Activated naive CD4-positive, alpha-beta T cell treated with anti-CD3 and anti-CD28 coated beads, Interleukin-2, amount 50 U/mL, for 72 hours (primary cell): ENCODE results near the gene WBP2. TPM values are rescaled to one million over a fixed set of nuclear protein-coding genes. Genes with fewer than 3 reads are reported as not detected.
A peak's percentile ranks its signal among the peaks of the same experiment; 100 is the strongest.

Experiments used
- ATAC-seq, 2 donors: fragments of 150-1000 bp; cut with Tn5 transposase; 2 replicates each; pipeline ENCODE4 v1.10.0; 2021; ENCODE audit warnings: mild to moderate bottlenecking in 2 of 2, moderate library complexity in 2 of 2
- DNase-seq, 2 donors: peaks; one replicate each; pipeline ENCODE4 v3.0.0; 2021 to 2022; ENCODE audit warnings: low spot score in 2 of 2
- H3K27ac Mint-ChIP-seq, 2 donors: one replicate each; pipeline ENCODE4 v1.8.0; 2022; ENCODE audit warnings: mild to moderate bottlenecking in 2 of 2, mixed read lengths in 2 of 2
- H3K36me3 Mint-ChIP-seq, 2 donors: one replicate each; pipeline ENCODE4 v1.8.0; 2022; ENCODE audit warnings: mixed read lengths in 2 of 2
- H3K9me3 Mint-ChIP-seq, 2 donors: one replicate each; pipeline ENCODE4 v1.8.0; 2022; ENCODE audit warnings: mixed read lengths in 2 of 2
- total RNA-seq, 2 donors: library from RNA; stranded (reverse); gene quantifications; one replicate each; pipeline ENCODE4 v1.2.3, GENCODE V29; 2022

Gene WBP2
- total RNA-seq, 2 donors from 2014 or later = 78.2 to 144 TPM

DNA sequence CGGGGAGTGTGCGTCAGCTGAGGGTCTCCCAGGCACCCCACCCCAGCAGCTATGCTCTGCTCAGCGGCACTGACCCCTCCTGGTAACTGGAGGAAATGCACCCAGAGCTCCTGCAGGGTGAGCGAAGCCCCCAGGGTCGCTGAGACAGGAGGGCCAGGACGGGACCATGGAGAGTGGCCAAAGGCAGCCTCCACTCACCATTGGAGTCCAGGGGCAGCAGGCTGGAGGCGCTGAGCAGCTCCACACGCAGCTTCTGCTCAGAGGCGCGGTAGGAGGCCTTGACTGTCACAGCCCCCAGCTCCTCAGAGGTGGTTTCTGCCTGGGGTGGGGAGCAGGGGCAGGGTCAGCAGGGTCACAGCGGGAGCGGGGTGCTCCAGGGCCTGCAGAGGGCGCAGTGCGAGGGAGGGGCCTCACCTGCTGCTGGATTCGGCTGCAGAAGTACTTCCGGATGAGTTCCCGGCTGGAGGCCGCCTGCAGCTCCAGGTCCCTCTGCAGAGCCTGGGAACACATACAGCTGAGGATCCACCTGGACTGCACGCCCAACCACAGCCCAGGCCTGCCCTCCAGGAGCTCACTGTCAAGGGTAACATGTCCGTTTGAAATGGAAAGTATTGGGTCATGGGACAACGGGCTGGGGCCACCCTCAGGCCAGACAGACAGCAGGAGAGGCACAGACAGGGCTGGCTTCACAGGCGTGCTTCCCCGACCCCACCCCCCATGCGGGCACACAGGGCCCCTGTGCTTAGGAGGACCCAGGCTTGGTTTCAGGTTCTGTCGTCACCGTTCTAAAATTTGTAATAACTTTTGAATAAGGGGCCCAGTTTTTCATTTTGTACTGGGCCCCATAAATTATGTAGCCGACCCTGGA is 24.7 kb downstream of the WBP2 start:
- ATAC-seq (no peak), DNase-seq (peak in 1 of 2 donors; percentile 54)
- H3K9me3 Mint-ChIP-seq = no peaks in the 10 kb centered on the region
- H3K27ac Mint-ChIP-seq = peak overlapping the region in 1 of 2 donors; percentile 75
- no peaks in the 10 kb centered on the region for H3K36me3 Mint-ChIP-seq

DNA sequence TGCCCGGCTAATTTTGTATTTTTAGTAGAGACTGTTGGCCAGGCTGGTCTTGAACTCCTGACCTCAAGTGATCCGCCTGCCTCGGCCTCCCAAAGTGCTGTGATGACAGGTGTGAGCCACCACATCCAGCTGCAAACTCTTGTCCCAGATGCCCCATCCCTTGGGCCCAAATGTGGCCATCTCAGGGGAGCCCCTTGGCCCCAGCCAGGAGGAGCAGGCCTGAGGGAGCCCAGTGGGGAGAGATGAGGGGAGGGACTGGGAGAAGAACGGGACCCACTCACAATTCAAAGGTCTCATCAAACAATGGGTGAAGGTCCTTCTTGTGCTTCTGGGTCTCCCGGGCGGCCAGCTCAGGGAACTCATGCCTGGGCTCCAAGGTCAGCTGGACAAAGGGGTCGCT is 25.4 kb downstream of the WBP2 start:
- Mint-ChIP-seq H3K9me3 (no peaks in the 10 kb centered on the region), H3K36me3 (no peaks in the 10 kb centered on the region), H3K27ac (peak overlapping the region in 1 of 2 donors; percentile 50)
- ATAC-seq = no peak
- no peak for DNase-seq

DNA sequence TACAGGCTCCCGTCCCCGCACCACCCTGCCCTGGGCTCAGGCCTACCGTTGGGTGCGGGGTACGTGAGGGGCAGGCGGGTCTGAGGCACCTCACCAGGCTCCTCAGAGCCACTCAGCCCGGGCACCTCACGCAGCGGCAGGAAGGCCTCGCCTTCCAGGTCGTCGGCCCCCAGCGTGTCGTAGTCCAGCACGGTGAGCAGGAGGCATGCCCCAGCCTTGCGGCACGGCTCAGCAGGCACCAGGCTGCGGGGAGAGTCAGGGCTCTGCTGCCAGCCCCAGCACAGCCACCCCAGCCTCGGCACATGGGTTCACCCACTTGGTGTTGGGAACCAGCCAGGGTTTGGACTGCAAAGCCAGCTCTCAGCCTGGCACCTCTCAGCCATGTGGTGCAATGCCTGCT is 26.4 kb downstream of the WBP2 start:
- no peak for ATAC-seq
- Mint-ChIP-seq H3K36me3 (no peaks in the 10 kb centered on the region), H3K27ac (peak overlapping the region in 1 of 2 donors; percentile 81), H3K9me3 (no peaks in the 10 kb centered on the region)
- no peak for DNase-seq

DNA sequence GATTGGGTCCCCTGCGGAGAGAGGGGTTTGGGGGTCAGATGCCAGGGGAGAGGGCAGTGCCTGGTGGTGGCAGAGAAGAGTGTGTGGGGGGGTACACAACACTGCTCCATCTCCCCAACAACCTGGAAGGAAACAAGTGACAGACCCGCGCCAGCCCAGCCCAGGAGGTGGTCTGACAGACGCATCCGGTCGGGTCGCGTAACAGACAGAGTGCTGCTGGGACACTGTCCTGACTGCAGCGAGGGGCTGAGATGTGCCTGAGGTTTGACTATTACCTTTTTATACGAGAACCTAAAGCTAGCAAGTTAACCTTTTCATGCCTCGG is 27.1 kb downstream of the WBP2 start:
- ATAC-seq = peak in 1 of 2 donors; percentile 22
- Mint-ChIP-seq H3K27ac (peak overlapping the region; percentile 81 to 90), H3K9me3 (no peaks in the 10 kb centered on the region), H3K36me3 (no peaks in the 10 kb centered on the region)
- no peak for DNase-seq

DNA sequence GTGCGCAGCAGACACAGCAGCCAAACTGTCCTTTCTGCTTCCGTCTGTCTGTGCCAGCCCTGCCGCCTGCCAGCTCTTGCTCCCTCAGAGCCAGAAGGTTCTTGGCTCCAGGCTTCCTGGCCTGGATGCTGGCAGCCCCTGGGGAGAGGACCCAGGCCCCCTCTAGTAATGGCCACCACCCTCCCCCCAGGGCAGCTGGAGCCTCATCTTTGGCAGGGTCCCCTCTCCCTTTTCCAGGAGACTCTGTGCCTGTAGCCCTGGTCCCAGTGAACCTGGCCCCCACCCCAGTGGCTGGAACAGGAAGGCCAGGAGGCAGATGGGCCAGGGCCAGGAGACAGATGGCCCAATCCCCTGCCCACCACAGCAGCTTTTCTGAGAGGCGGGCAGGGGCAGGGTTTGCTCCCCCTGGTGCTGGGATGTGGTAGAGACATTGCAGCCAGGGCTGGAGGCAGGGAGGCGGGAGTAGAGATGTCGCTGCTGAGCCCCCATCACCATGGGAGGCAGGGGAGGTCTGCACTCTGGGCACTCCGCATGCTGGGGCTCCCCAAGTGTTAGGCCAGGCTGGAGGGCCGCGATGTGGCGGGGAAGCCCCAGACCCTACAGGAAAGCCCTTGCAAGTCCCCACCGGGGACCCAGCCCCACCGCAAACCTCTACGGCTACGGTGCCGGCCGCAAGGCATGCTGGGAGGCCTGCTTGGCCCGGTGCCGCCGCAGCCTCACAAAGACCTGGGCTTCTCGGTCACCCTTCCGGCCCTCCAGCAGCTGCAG is 27.6 kb downstream of the WBP2 start:
- Mint-ChIP-seq H3K36me3 (no peaks in the 10 kb centered on the region), H3K9me3 (no peaks in the 10 kb centered on the region), H3K27ac (peak overlapping the region; percentile 81 to 90)
- ATAC-seq = peak; percentile 62 to 78
- peak; percentile 75 to 79 for DNase-seq

DNA sequence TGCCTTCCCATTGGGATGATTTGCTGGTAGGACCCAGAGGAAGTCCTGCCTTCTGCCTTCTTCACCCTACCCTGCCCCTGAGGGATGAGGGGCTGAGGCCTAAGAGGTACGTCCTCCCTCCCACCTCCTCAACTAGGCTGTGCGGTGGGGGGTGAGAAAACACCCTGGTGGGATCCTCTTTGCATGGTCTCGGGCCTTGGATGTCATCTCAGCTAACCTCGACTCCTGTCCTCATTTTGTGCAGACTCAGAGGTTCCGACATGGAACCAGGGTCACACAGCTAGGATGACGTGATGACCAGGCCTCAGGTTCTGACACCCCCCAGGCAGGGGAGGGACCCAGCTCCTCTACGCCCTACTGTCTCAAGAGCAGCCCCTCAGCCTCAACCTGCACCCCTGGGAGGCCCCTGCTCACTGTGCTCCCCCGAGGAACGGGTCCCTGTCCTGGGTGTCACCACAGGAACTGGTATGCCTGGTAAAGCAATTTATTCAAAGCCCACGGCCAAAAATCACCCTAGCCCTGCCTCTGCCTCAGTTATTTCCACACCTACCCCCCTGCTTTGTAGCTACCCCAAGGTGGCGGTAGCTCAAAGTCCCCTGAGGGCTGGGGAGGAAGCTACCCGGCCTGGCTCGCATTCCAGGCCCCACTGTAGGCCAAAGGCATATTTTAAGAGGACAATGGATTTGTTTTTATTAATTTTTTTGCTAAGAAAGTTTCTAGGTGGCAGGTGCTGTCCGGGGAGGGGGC is 28.4 kb downstream of the WBP2 start:
- H3K27ac Mint-ChIP-seq = peak overlapping the region; percentile 68 to 81
- no peak for DNase-seq
- no peak for ATAC-seq
- H3K9me3 Mint-ChIP-seq = no peaks in the 10 kb centered on the region
- no peaks in the 10 kb centered on the region for H3K36me3 Mint-ChIP-seq

DNA sequence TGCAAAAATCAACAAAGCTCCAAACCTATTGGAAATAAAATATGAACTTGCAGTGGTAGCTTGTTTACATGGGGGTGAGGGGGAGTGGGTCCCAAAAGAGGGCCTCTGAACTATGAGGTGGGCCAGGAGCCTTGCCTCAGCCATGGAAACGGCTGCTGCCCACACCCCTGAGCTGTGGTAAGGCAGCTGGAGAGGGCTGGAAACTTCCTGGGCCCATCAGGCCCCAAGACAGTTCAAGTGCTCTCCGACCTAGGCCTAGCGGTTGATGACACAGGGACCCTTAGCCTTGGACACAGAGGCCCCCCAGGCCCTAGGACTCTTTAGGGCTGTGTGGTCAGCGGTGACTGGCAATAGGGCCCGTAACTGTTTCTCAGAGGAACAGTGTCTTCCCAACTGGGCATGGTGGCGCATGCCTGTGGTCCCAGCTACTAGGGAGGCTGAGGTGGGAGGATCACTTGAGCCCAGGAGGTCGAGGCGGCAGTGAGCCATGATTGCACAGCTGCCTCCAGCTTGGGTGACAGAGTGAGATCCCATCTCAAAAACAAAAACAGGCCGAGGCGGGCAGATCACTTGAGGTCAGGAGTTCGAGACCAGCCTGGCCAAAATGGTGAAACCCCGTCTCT is 29.3 kb downstream of the WBP2 start:
- no peaks in the 10 kb centered on the region for H3K9me3 Mint-ChIP-seq
- no peaks in the 10 kb centered on the region for H3K36me3 Mint-ChIP-seq
- DNase-seq = no peak
- no peak for ATAC-seq
- H3K27ac Mint-ChIP-seq = peak overlapping the region in 1 of 2 donors; percentile 48

DNA sequence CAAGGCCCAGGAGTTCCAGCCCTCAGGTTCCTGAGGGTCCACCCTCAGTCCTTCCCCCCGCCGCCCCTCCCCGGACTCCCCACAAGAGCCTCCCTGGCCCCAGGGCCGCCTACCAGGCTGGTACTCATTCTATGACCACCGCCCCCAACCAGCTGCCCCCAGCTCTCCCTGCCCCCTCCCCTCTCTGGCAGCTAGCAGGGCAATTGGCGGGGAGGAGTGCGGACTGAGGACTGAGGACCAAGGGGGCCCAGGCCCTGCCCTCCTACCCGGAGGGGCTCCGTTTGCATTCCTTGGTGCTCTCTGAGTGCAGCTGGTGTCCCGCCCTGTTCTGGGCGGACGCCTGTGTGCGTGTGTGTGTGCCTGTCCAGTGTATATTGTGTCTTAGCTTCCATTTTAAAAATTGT is 30.0 kb downstream of the WBP2 start:
- Mint-ChIP-seq H3K27ac (peak overlapping the region; percentile 6 to 48), H3K36me3 (no peaks in the 10 kb centered on the region), H3K9me3 (no peaks in the 10 kb centered on the region)
- ATAC-seq (no peak), DNase-seq (no peak)

DNA sequence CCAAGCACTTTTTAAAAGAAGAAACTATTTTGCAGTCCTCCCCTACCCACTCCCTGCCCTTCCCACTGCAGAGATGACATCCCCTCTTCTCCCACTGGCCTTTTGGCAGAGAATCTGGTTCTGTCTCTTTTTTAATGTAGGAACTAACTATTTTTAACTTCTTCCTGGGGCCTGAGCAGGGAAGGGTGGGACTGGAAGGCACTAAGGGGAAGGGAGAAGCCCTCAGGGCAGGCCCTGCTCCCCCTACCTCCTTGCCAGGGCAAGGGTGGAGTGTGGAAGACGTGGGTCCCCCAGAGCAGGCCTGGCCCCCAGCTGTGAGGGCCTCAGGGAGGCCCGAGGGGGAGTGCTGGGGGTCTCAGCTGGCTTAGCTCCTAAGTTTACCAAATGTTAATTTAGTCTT is 30.5 kb downstream of the WBP2 start:
- no peaks in the 10 kb centered on the region for H3K36me3 Mint-ChIP-seq
- no peak overlapping the region for H3K27ac Mint-ChIP-seq
- DNase-seq (no peak), ATAC-seq (no peak)
- H3K9me3 Mint-ChIP-seq = no peaks in the 10 kb centered on the region

DNA sequence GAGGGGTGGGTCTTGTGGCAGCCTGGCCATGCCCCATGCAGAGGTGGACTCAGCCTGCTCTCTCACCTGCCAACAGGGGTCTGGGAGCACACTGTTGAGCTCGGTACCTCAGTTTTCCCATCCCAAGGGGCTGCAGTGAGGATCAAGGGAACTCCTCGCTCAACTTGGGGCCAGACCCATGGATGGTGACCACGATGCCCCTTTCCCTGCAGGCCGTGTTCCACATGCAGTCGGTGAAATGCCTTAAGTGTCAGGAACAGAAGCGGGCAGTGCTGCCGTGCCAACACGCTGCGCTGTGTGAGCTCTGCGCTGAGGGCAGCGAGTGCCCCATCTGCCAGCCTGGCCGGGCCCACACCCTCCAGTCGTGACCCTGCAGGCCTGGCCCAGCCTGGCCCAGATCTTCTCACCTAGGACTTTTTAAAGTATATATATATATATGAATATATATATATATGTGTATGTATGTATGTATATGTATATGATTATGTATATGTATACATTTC is 31.0 kb downstream of the WBP2 start:
- no peaks in the 10 kb centered on the region for H3K36me3 Mint-ChIP-seq
- DNase-seq (no peak), ATAC-seq (no peak)
- H3K9me3 Mint-ChIP-seq = no peaks in the 10 kb centered on the region
- H3K27ac Mint-ChIP-seq = peak overlapping the region in 1 of 2 donors; percentile 64

DNA sequence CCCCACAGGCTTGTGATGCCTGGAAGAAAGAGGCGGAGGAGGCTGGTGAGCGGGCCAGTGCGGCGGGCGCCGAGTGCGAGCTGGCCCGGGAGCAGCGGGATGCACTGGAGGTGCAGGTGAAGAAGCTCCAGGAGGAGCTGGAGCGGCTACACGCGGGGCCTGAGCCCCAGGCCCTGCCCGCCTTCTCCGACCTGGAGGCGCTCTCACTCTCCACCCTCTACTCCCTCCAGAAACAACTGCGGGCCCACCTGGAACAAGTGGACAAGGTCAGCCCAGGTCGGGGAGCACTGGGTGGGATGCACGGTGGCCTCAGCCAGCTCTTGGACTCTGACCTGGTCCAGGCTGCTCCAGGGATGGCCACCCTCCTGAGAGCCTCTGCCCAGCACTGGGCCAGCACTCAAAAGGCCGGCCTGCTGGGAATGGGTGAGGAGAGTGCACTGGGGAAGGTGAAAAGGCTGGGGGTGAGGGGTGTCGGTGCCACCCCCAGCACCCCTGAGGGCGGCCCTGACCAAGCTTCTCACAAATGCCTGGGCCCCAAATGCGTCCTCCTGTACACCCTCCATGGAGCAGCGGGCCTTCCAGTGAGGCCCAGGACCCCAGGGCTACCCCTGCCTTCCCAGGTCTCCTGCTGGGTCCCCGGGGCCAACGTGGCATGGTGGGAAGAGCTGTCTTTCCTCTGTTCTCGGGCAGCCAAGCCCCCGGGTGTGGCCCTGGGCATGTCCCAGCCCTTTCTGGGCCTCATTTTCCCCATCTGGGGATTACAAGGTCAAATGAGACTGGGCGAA is 31.7 kb downstream of the WBP2 start:
- H3K9me3 Mint-ChIP-seq = no peaks in the 10 kb centered on the region
- H3K36me3 Mint-ChIP-seq = no peaks in the 10 kb centered on the region
- H3K27ac Mint-ChIP-seq = peak overlapping the region in 1 of 2 donors; percentile 84
- ATAC-seq (no peak), DNase-seq (no peak)

DNA sequence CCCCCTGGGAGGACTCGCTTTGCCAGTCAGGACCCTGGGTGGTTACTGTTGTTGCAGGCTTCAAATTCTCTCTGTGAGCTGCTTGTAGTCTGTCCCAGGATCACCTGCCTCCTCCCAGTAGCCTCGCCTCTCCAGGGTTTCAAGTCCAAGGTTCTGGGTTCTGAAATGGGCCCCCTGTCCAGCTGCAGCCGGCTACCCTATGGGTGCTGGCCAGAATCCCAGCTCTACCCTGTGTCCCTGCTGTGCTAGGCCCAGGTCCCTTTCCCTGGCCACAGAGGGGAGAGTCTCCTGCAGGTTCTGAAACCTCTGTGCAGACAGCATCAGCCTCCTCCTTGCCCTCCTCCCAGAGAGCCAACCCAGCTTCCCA is 32.4 kb downstream of the WBP2 start:
- ATAC-seq = no peak
- Mint-ChIP-seq H3K36me3 (no peaks in the 10 kb centered on the region), H3K27ac (peak overlapping the region in 1 of 2 donors; percentile 84), H3K9me3 (no peaks in the 10 kb centered on the region)
- no peak for DNase-seq

DNA sequence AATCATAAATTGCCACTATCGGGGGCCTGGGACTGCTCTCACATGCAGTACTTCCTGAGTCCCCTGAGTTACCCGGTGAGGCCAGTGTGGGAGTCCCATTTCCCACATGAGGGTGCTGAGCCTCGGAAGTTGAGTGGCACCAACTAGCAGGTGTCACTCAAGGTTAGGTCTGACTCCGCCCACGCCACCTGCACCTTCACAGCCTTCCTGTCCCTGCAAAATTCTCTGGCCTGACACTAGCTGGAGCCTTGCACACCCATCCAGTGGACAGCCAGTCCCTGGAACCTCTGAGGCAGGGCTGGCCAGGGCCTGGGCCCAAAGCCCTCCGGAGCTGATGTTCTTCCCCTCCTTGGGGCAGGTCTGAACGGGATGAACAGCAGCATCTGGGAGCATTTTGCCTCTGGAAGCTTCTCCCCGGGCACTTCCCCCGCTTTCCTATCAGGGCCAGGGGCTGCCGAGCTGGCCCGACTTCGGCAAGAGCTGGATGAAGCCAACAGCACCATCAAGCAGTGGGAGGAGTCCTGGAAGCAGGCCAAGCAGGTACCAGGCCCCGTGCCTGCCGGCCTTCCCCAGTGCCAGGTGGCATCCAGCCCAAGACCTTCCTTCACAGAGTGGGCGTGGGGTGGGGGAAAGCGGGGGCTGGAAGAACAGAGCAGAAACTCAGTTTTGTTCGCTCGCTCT is 32.9 kb downstream of the WBP2 start:
- Mint-ChIP-seq H3K27ac (peak overlapping the region; percentile 84 to 98), H3K36me3 (no peaks in the 10 kb centered on the region), H3K9me3 (no peaks in the 10 kb centered on the region)
- DNase-seq = no peak
- peak; percentile 12 to 30 for ATAC-seq

DNA sequence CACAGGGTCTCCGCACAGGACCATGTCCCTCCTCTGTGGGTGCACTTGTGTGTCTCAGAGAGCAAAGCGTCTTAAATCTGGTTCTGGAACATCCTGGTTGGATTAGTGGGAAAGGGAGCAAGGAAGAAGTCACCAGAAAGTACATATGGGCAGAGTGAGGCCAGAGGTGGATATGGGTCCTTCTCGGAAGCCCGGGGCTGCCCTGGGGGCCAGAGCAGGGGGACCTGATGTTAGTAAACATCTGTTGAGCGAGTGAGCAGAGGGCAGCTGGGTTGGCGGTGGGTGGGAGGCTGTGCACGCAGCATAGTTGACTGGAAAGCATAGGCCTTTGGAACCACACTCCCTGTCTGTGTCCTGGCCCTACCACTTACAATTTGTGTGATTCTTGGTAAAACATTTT is 33.6 kb downstream of the WBP2 start:
- H3K9me3 Mint-ChIP-seq = no peaks in the 10 kb centered on the region
- DNase-seq (no peak), ATAC-seq (no peak)
- H3K27ac Mint-ChIP-seq = peak overlapping the region; percentile 84 to 98
- H3K36me3 Mint-ChIP-seq = no peaks in the 10 kb centered on the region
